Liver (tissue), 9 donors: Measurements from ENCODE around the gene LMX1B. TPM values are rescaled to one million over a fixed set of nuclear protein-coding genes. Genes with fewer than 3 reads are reported as not detected.

Source experiments
- DNase-seq: peaks from one replicate; pipeline ENCODE4 v3.0.0-alpha.2; 2017; ENCODE audit warnings: low spot score
- H3K27ac ChIP-seq, 2 donors: one replicate each; pipeline ENCODE4 v1.7.0; 2013; ENCODE audit warnings: inconsistent platforms in 2 of 2, low read length in 2 of 2, control low read depth in 1 of 2, low read depth in 1 of 2, mild to moderate bottlenecking in 1 of 2
- H3K27me3 ChIP-seq, 4 donors: one replicate each; pipeline versions ENCODE4 v1.6.1 to v1.7.0; 2013; ENCODE audit warnings: low read length in 3 of 4, inconsistent platforms in 1 of 4, mild to moderate bottlenecking in 1 of 4, moderate library complexity in 1 of 4; ENCODE audit not compliant: control insufficient read depth in 4 of 4, insufficient read depth in 4 of 4
- H3K36me3 ChIP-seq, 4 donors: one replicate each; pipeline versions ENCODE4 v1.6.1 to v1.7.0; 2013; ENCODE audit warnings: low read length in 3 of 4, mild to moderate bottlenecking in 3 of 4, low read depth in 1 of 4, moderate library complexity in 1 of 4; ENCODE audit not compliant: control insufficient read depth in 4 of 4, insufficient read depth in 3 of 4
- H3K4me1 ChIP-seq, 4 donors: one replicate each; pipeline versions ENCODE4 v1.6.1 to v1.7.0; 2013; ENCODE audit warnings: low read length in 3 of 4, mild to moderate bottlenecking in 3 of 4, moderate library complexity in 1 of 4; ENCODE audit not compliant: control insufficient read depth in 4 of 4, insufficient read depth in 4 of 4
- H3K4me3 ChIP-seq, 3 donors: one replicate each; pipeline versions ENCODE4 v1.6.1 to v1.7.0; 2013; ENCODE audit warnings: low read length in 3 of 3, control low read depth in 1 of 3, low read depth in 1 of 3, mild to moderate bottlenecking in 1 of 3
- H3K9ac ChIP-seq, 2 donors: one replicate each; pipeline ENCODE4 v1.7.0; 2013; ENCODE audit warnings: low read length in 2 of 2, mild to moderate bottlenecking in 2 of 2, moderate library complexity in 2 of 2, control low read depth in 1 of 2, low read depth in 1 of 2
- H3K9me3 ChIP-seq, 4 donors: one replicate each; pipeline versions ENCODE4 v1.6.1 to v1.7.0; 2013; ENCODE audit warnings: low read length in 3 of 4; ENCODE audit not compliant: control insufficient read depth in 4 of 4
- FOXA1 ChIP-seq: IDR thresholded peaks from 2 replicates; pipeline ENCODE4 v1.6.1; 2016; ENCODE audit warnings: antibody characterized with exemption
- FOXA2 ChIP-seq: IDR thresholded peaks from 2 replicates; pipeline ENCODE4 v1.6.1; 2016; ENCODE audit warnings: antibody characterized with exemption
- GABPA ChIP-seq, 2 donors: IDR thresholded peaks in 1 of 2; conservative IDR thresholded peaks in 1 of 2; 2 replicates each; pipeline ENCODE4 v1.6.1; 2016; ENCODE audit warnings: antibody characterized with exemption in 2 of 2, mild to moderate bottlenecking in 1 of 2, moderate library complexity in 1 of 2
- HNF4A ChIP-seq, 2 donors: conservative IDR thresholded peaks; 2 replicates each; pipeline ENCODE4 v1.6.1; 2016; ENCODE audit warnings: antibody characterized with exemption in 2 of 2, mild to moderate bottlenecking in 2 of 2
- HNF4G ChIP-seq: IDR thresholded peaks from 2 replicates; pipeline ENCODE4 v1.6.1; 2016; ENCODE audit warnings: antibody characterized with exemption
- JUND ChIP-seq, 2 donors: IDR thresholded peaks; 2 replicates each; pipeline ENCODE4 v1.6.1; 2016; ENCODE audit warnings: antibody characterized with exemption in 2 of 2
- RXRA ChIP-seq, 2 donors: IDR thresholded peaks; 2 replicates each; pipeline ENCODE4 v1.6.1; 2017 to 2018; ENCODE audit warnings: antibody characterized with exemption in 2 of 2, mild to moderate bottlenecking in 1 of 2
- SP1 ChIP-seq: IDR thresholded peaks from 2 replicates; pipeline ENCODE4 v1.6.1; 2018; ENCODE audit warnings: antibody characterized with exemption, mild to moderate bottlenecking
- TAF1 ChIP-seq: conservative IDR thresholded peaks from 2 replicates; pipeline ENCODE4 v1.6.1; 2016; ENCODE audit warnings: antibody characterized with exemption, mild to moderate bottlenecking
- YY1 ChIP-seq: IDR thresholded peaks from 2 replicates; pipeline ENCODE4 v1.6.1; 2016; ENCODE audit warnings: antibody characterized with exemption, mild to moderate bottlenecking
- WGBS: extraction: QIAGEN DNeasy Blood & Tissue Kit; methylation state at CpG from one replicate; pipeline ENCODE4 v1.1.7; 2013; 5-methylcytosine and 5-hydroxymethylcytosine counted together
- polyA plus RNA-seq, 2 donors: library from polyadenylated mRNA; stranded (reverse) in 1 of 2; unstranded in 1 of 2; fragments of 200-250 nt in 1 of 2; fragments of >200 nt in 1 of 2; fragmentation: Nextera tagmentation in 1 of 2; extraction: Ambion mirVana in 1 of 2; gene quantifications; one replicate each; pipeline versions ENCODE4 v1.2.1 to v1.2.3, GENCODE V29; 2013 to 2015
- total RNA-seq, 2 donors: library from RNA; depleted of rRNA; stranded (reverse); fragments of >200 nt; gene quantifications; one replicate each; pipeline ENCODE4 v1.2.3, GENCODE V29; 2014
- TF ChIP-seq, protein P1 (sequence below): IDR thresholded peaks from 2 replicates; pipeline ENCODE4 v1.6.1; 2016; ENCODE audit warnings: antibody characterized with exemption
- TF ChIP-seq, protein P2 (sequence below): IDR thresholded peaks from 2 replicates; pipeline ENCODE4 v1.6.1; 2016; ENCODE audit warnings: antibody characterized with exemption
- TF ChIP-seq, protein P3 (sequence below): IDR thresholded peaks from 2 replicates; pipeline ENCODE4 v1.6.1; 2016; ENCODE audit warnings: antibody characterized with exemption
- TF ChIP-seq, protein P4 (sequence below): IDR thresholded peaks from 2 replicates; pipeline ENCODE4 v1.6.1; 2016; ENCODE audit warnings: antibody characterized with exemption, mild to moderate bottlenecking
- donor health status: healthy.
- donor health status: healthy.
- donor health status: healthy.
- donor health status: healthy.
- donor health status: healthy.

LMX1B gene
- total and polyA plus RNA-seq, 4 donors: not detected

DNA sequence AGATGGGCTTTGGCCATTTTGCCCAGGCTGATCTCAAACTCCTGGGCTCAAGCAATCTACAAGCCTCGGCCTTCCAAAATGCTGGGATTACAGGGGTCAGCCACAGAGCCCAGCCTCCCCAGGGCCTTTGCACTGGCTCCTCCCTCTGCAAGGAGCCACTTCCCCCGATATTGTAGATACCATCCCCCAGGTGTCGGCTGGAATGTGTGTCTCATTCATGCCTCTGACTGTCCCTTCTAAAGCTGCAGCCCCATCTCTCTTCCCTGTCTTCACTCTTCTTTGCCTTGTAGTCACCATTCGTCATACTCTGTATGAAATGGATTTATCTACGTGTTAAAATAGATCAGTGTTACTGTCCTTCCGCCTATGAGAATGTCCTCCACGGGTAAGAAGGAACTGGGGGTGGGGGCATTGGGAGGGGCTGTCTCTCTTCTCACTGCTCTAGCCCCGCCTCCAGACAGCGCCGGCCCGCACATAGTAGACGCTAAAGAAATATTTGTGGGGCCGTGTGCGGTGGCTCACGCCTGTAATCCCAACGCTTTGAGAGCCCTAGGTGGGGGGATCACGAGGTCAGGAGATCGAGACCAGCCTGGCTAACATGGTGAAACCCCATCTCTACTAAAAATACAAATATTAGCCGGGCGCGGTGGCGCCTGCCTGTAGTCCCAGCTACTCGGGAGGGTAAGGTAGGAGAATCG, 68.5 kb downstream of the LMX1B start:
- no peaks in the 10 kb centered on the region for H3K36me3 ChIP-seq
- H3K27me3 ChIP-seq: peaks cover 1 to 12% (median 6%) of the 10 kb centered on the region in 4 donors
- DNase-seq: no peak
- 40% methylated on average over 24 of the region's 24 CpGs for WGBS
- H3K27ac ChIP-seq: no peak overlapping the region
- peaks cover 0 to 5% (median 0%) of the 10 kb centered on the region in 4 donors for H3K4me1 ChIP-seq
- no peaks in the 10 kb centered on the region for H3K9me3 ChIP-seq
- no peak overlapping the region for H3K4me3 ChIP-seq
- no peak overlapping the region for H3K9ac ChIP-seq
- no peak for TF ChIP-seq RXRA (IDR thresholded peaks at IDR 0.05)
- TF ChIP-seq, protein P1, sequence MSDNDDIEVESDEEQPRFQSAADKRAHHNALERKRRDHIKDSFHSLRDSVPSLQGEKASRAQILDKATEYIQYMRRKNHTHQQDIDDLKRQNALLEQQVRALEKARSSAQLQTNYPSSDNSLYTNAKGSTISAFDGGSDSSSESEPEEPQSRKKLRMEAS: no peak
- no peak for TF ChIP-seq TAF1
- no peak for TF ChIP-seq FOXA2
- TF ChIP-seq HNF4G: no peak
- TF ChIP-seq YY1: no peak
- TF ChIP-seq, protein P2, sequence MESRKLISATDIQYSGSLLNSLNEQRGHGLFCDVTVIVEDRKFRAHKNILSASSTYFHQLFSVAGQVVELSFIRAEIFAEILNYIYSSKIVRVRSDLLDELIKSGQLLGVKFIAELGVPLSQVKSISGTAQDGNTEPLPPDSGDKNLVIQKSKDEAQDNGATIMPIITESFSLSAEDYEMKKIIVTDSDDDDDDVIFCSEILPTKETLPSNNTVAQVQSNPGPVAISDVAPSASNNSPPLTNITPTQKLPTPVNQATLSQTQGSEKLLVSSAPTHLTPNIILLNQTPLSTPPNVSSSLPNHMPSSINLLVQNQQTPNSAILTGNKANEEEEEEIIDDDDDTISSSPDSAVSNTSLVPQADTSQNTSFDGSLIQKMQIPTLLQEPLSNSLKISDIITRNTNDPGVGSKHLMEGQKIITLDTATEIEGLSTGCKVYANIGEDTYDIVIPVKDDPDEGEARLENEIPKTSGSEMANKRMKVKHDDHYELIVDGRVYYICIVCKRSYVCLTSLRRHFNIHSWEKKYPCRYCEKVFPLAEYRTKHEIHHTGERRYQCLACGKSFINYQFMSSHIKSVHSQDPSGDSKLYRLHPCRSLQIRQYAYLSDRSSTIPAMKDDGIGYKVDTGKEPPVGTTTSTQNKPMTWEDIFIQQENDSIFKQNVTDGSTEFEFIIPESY: no peak
- TF ChIP-seq GABPA (IDR thresholded peaks at IDR 0.05 in 1 of 2, conservative IDR thresholded peaks at IDR 0.05 in 1 of 2): no peak
- TF ChIP-seq FOXA1: no peak

DNA sequence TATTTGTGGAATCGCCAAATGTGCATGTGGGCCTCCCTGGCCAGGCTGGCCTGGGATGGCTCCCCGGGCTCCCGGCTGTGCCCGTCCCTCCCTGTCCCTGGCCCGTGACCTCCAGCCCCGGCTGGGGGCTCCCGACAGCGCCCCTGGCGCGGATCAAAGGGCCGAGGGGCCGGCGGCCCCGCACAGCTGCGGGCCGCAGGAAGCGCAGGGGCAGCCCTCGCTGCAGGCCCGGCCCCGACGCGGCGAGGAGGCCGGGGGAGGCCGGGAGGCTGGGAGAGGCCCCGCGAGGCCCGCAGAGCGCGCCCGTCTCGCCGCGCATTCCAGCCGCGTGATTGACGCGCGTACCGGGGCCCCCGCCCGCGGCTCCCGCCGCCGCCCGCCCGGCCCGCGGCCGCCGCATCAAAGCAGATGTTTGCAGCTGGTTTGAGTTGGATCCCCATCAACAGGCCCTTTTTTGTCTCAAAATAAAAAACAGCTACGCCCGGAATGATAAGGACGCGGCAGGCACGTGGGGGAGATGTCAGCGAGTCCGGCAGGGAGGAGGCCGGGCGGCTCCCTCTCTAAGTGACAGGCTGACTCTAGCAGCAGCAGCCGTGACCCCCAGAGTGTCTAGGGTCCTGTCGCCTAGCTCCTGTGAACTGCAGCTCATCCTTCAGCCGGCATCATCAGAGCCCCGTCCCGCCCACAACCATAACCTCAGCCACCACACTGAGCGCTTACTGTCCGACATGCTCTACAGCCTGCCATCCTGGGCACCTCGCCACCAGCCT, 69.4 kb downstream of the LMX1B start:
- TF ChIP-seq, protein P2: no peak
- TF ChIP-seq SP1 (no peak), FOXA2 (no peak), RXRA (IDR thresholded peaks at IDR 0.05) (no peak)
- TF ChIP-seq, protein P1: no peak
- Histone ChIP-seq H3K4me3 (no peak overlapping the region), H3K36me3 (no peaks in the 10 kb centered on the region), H3K27ac (no peak overlapping the region), H3K4me1 (peaks cover 0 to 5% (median 0%) of the 10 kb centered on the region in 4 donors), H3K9ac (no peak overlapping the region), H3K9me3 (no peaks in the 10 kb centered on the region), H3K27me3 (peaks cover 0 to 12% (median 3%) of the 10 kb centered on the region in 4 donors)
- DNase-seq: no peak
- 6% methylated on average over 69 of the region's 69 CpGs for WGBS

DNA sequence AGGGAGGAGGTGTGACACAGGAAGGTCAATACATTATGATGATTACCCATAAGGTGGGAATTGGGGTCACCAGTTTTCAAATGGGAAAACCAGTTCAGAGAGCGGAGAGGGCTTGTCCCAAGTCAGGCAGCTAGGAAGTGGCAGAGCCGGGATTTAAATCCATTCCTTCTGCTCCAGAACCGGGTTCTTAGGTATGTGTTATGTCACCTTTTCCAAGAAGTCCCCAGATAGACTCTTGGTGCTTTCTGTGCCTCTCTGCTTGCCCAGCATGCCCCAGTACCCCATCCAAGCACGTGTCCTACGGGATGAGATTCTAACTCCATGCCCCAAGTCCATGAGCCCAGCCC, 69.9 kb downstream of the LMX1B start:
- peaks cover 0 to 12% (median 4%) of the 10 kb centered on the region in 4 donors for H3K27me3 ChIP-seq
- TF ChIP-seq FOXA1 (no peak), JUND (IDR thresholded peaks at IDR 0.05) (no peak), FOXA2 (no peak), HNF4A (conservative IDR thresholded peaks at IDR 0.05) (no peak), RXRA (IDR thresholded peaks at IDR 0.05) (no peak), GABPA (IDR thresholded peaks at IDR 0.05 in 1 of 2, conservative IDR thresholded peaks at IDR 0.05 in 1 of 2) (no peak)
- TF ChIP-seq, protein P3, sequence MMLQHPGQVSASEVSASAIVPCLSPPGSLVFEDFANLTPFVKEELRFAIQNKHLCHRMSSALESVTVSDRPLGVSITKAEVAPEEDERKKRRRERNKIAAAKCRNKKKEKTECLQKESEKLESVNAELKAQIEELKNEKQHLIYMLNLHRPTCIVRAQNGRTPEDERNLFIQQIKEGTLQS: no peak
- TF ChIP-seq, protein P2: no peak
- TF ChIP-seq, protein P4, sequence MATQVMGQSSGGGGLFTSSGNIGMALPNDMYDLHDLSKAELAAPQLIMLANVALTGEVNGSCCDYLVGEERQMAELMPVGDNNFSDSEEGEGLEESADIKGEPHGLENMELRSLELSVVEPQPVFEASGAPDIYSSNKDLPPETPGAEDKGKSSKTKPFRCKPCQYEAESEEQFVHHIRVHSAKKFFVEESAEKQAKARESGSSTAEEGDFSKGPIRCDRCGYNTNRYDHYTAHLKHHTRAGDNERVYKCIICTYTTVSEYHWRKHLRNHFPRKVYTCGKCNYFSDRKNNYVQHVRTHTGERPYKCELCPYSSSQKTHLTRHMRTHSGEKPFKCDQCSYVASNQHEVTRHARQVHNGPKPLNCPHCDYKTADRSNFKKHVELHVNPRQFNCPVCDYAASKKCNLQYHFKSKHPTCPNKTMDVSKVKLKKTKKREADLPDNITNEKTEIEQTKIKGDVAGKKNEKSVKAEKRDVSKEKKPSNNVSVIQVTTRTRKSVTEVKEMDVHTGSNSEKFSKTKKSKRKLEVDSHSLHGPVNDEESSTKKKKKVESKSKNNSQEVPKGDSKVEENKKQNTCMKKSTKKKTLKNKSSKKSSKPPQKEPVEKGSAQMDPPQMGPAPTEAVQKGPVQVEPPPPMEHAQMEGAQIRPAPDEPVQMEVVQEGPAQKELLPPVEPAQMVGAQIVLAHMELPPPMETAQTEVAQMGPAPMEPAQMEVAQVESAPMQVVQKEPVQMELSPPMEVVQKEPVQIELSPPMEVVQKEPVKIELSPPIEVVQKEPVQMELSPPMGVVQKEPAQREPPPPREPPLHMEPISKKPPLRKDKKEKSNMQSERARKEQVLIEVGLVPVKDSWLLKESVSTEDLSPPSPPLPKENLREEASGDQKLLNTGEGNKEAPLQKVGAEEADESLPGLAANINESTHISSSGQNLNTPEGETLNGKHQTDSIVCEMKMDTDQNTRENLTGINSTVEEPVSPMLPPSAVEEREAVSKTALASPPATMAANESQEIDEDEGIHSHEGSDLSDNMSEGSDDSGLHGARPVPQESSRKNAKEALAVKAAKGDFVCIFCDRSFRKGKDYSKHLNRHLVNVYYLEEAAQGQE: no peak
- TF ChIP-seq, protein P1: no peak

More for the DNA sequence above, 69.9 kb downstream of the LMX1B start:
- WGBS: 64% methylated on average over 5 of the region's 5 CpGs
- Histone ChIP-seq H3K36me3 (no peaks in the 10 kb centered on the region), H3K4me1 (peaks cover 0 to 5% (median 0%) of the 10 kb centered on the region in 4 donors), H3K9me3 (no peaks in the 10 kb centered on the region), H3K9ac (no peak overlapping the region), H3K27ac (no peak overlapping the region), H3K4me3 (no peak overlapping the region)
- no peak for DNase-seq
